NCI-H774 (cell line): ENCODE results near the gene PAPPA.

Experiments
- DNase-seq: peaks from one replicate; lab custom pipeline; 2025; lab: John Stamatoyannopoulos, UW

The PAPPA gene

DNA sequence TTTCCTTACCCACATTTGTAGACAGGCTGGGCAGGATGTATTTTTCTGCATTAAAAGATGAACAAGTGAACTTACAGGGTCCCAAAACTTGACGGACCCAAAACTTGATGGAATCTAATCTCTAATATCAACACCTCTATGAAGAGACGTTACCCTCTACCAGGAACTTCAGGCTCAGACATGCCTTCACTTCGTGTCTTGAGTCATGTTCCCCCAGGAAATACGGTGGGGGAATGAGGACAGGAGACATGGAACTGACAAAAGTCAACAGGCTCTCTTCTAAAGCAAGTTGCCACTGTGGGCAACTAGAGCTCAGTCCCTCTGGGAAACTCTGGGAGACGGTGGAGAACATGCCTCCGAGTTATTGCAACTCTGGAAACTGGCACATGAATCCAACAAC, 196.1 kb downstream of the PAPPA start:
- DNase-seq = no peak

DNA sequence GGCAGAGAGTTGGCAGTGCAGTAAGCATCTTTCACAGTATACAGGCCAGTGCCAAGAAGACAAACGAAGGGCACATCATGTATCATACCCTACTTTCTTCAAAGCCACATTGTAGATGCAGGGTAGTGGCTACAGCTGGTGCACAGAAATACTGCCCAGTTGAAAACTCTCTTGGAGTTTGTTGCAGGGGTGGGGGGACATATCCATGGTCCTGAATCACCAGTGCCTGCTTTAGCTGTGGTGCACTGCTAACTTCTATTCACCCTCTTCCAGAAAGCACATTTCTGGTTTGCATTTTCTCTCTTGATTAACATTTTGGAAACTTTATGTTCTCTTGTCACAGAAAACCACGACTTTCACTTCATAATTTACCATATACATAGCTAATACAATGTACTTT, 196.6 kb downstream of the PAPPA start:
- no peak for DNase-seq

DNA sequence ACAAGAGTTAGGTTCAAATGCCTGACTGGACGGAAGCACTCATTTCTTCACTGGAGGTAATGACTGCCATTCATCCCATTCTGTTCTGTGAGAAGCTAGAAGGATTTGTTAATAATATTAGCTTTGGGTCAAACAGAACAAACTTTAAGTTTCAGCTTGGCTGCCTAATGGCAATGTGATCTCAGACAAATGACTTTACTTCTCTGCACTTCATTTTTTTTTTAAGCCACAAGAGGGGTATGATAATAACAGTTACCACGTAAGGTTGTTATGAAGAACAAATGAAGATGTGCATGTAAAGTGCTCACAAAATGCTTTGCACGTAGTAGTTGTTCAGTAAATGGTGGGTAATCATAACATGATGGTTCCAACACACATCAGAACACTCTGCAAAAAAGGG, 199.4 kb downstream of the PAPPA start:
- DNase-seq = no peak

DNA sequence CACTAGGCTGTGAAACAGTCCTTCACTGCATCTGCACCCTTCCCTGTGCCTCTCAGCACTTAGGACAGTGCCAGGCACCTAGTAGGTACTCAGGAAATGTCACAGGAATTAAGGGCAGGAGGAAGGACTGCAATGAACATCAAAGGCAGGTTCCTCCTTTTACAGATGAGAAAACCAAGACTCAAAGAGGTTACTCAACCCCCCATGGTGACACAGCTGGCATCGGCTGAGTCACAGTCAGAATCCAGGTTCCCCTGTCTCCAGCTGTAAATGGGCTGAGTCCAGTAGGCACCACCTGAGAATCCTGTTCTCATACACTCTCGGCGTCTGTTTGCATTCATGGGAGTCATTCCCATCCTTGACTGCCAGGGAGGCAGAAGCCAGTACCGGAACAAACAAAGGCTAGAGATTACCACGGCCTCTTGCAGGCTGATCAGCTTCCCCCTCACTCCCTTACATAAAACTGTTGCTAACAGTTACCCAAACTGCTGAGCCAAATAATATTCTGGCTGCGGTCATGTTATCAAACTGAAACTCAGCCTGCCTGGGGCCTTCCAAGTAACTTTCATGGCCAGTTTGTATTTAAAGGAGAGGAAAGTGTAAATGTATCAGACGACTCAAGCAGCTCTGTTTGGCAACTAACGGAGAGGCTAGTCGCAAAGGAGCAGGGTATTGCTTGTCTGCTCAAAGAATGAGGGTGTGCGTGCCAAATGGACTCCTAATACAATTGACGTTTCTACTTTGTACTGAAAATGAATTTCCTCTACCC, 201.7 kb downstream of the PAPPA start:
- DNase-seq = peak; percentile 31

GRCh38 chr9:116358251-116358650, 204.7 kb downstream of the PAPPA start:
- DNase-seq = no peak

DNA sequence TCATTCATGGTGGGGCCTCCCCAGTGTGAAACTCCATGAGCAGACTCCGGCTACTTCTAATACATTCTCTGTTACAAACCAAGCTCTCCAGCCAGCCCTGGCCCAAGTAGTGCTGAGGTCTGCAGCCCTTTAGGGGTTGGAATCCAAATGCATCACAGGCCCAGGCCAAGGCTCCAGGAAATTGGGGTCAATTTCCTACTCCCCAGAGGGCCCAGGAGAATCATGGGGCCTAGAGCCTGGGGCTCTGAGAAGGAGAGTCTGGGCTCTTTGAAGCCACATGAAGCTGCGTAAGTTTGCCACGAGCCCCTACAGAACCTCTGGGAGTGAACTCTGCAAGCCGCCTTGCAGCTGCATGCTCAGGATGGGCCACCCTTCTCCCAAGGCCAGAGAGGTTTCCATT, 206.4 kb downstream of the PAPPA start:
- DNase-seq = no peak

DNA sequence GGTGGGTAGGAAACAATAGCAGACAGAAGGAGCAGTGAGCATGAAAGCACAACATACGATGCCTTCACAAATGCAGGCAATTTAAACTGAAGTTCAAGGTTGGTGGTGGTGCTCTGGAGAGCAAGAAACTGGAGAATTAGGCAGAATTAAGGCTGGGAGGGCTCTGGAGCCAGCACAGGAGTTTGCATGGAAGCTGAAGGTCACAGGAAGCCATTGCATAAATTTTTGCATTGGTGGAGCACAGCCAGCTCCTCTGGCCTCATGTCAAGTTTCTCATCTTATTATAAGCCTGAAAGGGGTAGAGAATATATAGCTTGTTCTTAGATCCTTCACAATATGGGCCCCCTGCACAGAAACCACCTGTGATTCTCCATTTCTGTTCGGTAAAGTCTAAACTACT, 207.4 kb downstream of the PAPPA start:
- DNase-seq = no peak

- DNase-seq = no peak
These were observed 208.0 kb downstream of the PAPPA start for GRCh38 chr9:116361547-116361946.

DNA sequence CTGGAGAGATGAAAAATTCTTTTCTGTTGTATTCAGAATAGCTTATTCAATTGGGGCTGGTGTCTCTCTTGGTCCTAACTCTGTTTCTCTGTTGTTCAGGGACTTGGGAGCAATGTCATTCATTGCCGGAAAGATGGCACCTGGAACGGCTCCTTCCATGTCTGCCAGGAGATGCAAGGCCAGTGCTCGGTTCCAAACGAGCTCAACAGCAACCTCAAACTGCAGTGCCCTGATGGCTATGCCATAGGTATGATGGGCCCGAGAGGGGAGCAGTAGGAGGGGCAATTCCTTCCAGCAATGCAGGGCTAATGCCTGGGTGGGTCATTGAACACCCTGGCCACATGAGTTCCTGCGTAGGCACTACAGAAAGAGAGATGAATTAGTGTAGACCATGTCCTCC, 208.9 kb downstream of the PAPPA start:
- DNase-seq = no peak

GRCh38 chr9:116365056-116365471, 211.5 kb downstream of the PAPPA start:
- no peak for DNase-seq

- no peak for DNase-seq
These were observed 212.7 kb downstream of the PAPPA start for GRCh38 chr9:116366241-116366640.

GRCh38 chr9:116368680-116369079, 215.1 kb downstream of the PAPPA start:
- no peak for DNase-seq

GRCh38 chr9:116369706-116370105, 216.1 kb downstream of the PAPPA start:
- DNase-seq = no peak

DNA sequence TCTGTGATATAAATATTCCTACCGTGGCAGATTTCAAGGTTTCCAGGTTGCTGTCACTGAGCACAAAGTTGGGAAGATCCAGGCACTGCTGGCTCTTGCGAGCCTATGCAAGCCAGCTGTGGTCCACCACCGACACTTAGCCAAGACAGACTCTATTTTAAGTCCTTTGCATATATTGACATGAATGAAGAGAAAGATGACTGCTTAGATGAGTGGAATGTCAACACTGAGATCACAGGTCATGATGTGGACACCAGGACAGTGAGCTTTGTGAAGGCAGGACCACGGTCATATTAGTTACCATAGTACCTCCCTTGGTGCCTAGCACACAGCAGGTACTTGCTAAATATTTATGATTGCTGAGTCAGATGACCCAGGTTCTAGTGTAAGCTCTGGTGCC, 217.0 kb downstream of the PAPPA start:
- no peak for DNase-seq

DNA sequence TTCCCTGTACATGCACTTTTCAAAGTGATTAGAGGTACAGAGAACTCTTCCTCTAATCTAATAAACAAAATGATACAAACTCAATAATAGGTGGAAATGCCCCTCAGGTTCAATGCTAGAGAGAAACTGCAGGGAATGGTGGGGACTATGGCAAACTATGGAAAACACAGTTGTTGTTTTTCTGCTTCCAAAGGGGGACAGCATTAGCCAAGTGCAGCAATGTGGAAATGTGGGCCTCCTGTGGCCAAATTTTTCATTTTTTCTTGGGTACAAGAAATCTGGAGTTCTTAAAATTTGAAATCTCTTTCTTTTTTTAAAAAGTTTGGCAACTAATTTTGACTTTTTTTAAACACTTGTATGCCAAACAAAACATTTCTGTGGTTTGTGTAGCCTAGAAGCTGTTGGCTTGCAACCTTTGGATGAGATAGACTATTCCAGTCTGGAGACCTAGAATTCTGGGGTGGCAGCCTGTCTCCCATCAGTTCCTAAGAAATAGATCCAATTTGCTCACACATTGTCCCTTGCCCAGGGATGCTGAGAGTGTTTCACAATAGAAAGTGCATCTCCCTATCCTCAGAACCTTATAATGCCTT, 218.6 kb downstream of the PAPPA start:
- DNase-seq = no peak

- no peak for DNase-seq
These were observed 219.2 kb downstream of the PAPPA start for GRCh38 chr9:116372786-116373185.

- DNase-seq = no peak
These were observed 223.7 kb downstream of the PAPPA start for GRCh38 chr9:116377179-116377798.

DNA sequence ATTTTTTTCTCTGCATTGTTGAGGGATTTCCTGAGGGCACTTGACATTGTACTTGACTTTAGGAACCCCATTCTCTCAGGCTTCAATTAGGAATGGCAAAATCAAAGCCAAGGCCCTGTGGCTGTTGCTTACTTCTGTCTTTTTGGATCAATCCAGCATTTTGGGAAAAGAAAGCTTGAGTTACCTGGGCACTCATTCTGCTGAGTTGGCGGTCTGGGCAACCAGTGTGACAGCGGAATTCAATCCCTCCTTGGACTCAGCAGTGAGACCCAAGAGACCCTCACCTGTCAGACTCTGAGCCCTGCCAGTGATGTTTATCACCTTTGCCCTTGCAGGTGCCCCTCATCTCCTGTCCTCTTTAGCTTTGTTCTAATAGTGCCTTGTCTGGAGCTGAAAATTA, 225.3 kb downstream of the PAPPA start:
- DNase-seq = no peak

GRCh38 chr9:116379821-116380220, 226.2 kb downstream of the PAPPA start:
- no peak for DNase-seq

- DNase-seq = no peak
These were observed 227.0 kb downstream of the PAPPA start for GRCh38 chr9:116380496-116380995.

- no peak for DNase-seq
These were observed 227.8 kb downstream of the PAPPA start for GRCh38 chr9:116381350-116381749.

DNA sequence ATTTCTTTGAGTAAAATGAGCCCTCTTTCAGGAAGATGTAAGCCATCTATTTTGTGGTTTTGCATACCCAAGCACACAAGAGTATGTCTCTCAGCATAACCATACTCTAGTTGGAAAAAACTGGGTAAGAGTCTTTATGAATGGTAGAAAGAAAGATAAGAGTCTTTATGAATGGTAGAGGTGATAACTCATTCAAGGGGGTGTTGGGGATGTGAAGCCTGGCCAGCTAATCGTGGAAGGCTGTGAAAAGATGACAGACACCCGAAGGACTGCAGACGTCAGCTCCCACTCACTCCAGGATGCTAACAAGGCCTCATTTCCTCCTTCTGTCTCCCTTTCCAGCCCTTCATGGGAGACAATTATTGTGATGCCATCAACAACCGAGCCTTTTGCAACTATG, 228.5 kb downstream of the PAPPA start:
- no peak for DNase-seq

DNA sequence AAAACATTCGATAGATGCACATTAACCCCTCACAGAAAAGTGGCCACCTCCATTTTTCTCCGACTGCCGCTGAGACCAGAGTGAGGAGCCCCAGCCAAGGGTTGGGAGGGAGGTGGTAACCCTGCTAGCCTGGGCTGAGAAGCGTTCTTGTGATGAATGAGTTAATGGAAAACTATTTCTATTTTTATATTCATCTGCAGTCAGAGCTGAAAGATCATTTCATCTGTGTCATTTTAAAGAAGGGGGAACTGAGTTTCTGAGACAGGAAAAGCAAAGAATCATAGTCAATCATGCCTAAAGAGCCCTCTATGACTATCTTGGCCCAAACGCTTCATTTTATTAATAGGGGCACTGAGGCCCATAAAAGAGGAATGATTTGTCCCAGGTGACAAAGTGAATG, 229.5 kb downstream of the PAPPA start:
- no peak for DNase-seq
